Hepatocyte (in vitro differentiated cells): ENCODE measurements around the gene IGFBP7.

Experiments
- EZH2 ChIP-seq: fragments of 200-600 bp; sonication (generic); IDR thresholded peaks from 2 replicates; pipeline ENCODE4 v1.6.1; 2016; ENCODE audit warnings: antibody characterized with exemption, mild to moderate bottlenecking, borderline replicate concordance
- EZH2phosphoT487 ChIP-seq: fragments of 200-600 bp; sonication (generic); IDR thresholded peaks from one replicate; pipeline ENCODE4 v1.6.1; 2018; ENCODE audit warnings: antibody characterized with exemption, mild to moderate bottlenecking, low read depth, moderate library complexity; ENCODE audit not compliant: unreplicated experiment, severe bottlenecking
- TF ChIP-seq, protein P1 (sequence below): fragments of 200-600 bp; sonication (generic); IDR thresholded peaks from 2 replicates; pipeline ENCODE4 v1.5.1; 2016; ENCODE audit warnings: antibody characterized with exemption, mild to moderate bottlenecking; ENCODE audit not compliant: poor library complexity

DNA sequence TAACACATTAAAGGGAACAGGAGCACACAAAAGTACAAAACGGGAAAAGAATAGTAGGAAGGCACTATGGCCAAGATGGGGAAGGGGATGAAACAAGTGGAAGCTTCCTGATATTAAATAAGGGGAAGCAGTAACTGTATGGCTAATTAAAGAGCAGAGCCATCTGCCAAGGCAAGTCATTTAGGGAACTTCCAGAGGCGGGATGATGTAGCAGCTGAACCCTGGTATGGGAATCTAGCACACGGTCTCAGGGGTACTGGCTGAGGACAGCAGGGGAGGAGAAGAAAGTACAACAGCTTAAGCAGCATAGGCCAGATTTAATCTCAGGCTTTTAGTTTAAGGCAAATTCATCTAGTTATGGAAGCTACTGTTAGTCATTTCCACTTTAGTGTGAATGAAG lies 59.1 kb downstream of the IGFBP7 start:
- TF ChIP-seq, protein P1, sequence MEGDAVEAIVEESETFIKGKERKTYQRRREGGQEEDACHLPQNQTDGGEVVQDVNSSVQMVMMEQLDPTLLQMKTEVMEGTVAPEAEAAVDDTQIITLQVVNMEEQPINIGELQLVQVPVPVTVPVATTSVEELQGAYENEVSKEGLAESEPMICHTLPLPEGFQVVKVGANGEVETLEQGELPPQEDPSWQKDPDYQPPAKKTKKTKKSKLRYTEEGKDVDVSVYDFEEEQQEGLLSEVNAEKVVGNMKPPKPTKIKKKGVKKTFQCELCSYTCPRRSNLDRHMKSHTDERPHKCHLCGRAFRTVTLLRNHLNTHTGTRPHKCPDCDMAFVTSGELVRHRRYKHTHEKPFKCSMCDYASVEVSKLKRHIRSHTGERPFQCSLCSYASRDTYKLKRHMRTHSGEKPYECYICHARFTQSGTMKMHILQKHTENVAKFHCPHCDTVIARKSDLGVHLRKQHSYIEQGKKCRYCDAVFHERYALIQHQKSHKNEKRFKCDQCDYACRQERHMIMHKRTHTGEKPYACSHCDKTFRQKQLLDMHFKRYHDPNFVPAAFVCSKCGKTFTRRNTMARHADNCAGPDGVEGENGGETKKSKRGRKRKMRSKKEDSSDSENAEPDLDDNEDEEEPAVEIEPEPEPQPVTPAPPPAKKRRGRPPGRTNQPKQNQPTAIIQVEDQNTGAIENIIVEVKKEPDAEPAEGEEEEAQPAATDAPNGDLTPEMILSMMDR = no peak
- TF ChIP-seq EZH2 (no peak), EZH2phosphoT487 (no peak)
